GM19395 (cell line): ENCODE measurements around the gene CRYBA1.
"Not testable (repeated sequence)": the region's sequence is repeated elsewhere in the genome, so short reads cannot be mapped to it uniquely, and the experiment has no call there.

Source experiments
- ATAC-seq: cut with Tn5 transposase; IDR thresholded peaks from one replicate; pipeline ENCODE4 v1.9.1; 2021; ENCODE audit warnings: mild to moderate bottlenecking, moderate library complexity; ENCODE audit not compliant: unreplicated experiment

The CRYBA1 gene

DNA sequence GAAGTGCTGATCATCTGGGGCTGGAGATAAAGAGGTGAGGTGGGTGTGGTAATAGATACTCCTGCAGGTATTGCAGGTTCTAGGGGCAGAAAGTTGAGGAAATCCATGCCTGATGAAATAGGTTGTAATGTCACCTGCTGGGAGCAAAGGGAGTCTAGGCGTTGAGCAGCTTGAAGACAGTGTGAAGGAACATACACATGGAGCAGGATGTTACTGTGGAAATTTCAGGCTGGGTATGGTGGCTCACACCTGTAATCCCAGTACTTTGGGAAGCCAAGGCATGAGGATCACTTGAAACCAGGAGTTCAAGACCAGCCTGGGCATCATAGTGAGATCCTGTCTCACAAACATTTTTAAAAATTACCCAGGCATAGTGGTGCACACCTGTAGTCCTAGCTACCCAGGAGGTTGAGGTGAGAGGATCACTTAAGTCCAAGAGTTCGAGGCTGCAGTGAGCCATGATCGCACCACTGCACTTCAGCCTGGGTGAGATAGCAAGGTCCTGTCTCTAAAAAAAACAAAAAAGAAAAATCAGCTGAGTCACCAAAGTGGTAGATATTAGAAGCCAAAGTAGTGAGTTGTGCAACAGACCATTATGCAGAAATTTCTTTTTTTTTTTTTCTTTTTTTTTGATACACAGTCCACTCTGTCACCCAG lies 9.1 kb upstream of the CRYBA1 start:
- ATAC-seq, result no peak

DNA sequence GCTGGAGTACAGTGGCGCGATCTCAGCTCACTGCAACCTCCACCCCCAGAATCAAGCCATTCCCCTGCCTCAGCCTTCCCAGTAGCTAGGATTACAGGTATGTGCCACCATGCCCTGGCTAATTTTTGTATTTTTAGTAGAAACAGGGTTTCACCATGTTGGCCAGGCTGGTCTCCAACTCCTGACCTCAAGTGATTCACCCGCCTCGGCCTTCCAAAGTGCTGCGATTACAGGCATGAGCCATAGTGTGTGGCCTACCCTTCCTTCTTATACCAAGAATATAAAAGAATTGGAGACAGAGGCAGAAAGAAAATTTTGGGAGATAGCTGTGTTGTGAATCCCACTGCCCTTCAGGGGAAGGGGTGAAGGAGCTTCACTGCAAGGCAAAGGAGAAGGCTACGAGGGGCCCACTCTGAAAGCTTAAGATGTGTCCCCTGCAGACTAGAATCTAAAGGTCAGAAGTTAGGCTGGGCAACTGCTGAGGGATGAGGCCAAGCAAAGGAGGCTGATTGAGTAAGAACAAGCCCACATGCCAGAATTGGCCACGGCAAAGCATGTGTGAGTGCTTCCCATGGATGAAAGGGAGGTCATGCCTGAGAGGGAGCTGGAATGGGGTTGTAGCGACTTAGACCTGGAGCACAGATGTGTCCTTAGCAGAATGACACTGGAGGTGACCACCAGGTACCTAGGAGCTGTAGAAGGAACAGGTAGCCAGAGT lies 8.4 kb upstream of the CRYBA1 start:
- ATAC-seq, result no peak

DNA sequence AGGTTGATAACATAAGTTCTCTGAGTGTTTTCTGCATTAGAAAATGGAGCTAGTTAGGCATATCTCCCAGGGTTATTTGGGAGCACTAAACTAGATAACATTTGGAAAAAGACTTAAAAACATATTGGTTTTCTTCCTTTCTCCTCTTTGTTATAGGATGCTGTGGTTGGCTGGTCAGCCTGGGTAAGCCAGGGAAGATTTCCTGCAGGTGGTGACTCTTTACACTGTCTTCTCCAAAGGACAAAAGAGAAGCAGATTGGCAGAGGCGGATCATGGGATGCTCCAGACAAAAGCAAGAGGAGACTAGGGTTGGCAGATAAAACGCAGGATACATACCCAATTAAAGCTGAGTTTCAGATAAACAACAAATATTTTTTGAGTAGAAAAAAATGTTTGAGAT lies 6.2 kb upstream of the CRYBA1 start:
- ATAC-seq, result no peak

GRCh38 chr17:29240968-29241963 lies 5.4 kb upstream of the CRYBA1 start:
- ATAC-seq, result no peak

- no peak for ATAC-seq
These were observed 4.6 kb upstream of the CRYBA1 start for GRCh38 chr17:29242051-29242450.

DNA sequence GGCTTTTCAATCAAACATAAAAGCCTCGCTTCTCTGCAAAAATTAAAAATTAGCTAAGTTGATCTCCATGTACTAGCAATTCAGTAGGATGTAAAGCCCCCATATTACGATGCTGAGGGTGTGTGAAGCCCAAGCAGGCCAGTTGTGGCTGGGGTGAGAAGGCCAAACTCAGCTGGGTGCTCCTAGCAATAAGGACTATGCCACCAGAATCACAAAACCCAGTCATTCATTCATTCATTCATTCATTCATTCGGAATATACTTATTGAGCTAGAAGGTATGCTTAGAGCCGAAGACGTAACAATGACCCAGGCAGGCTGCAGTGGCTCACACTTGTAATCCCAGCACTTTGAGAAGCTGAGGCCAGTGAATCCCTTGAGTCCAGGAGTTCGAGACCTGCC lies 3.9 kb upstream of the CRYBA1 start:
- no peak for ATAC-seq

DNA sequence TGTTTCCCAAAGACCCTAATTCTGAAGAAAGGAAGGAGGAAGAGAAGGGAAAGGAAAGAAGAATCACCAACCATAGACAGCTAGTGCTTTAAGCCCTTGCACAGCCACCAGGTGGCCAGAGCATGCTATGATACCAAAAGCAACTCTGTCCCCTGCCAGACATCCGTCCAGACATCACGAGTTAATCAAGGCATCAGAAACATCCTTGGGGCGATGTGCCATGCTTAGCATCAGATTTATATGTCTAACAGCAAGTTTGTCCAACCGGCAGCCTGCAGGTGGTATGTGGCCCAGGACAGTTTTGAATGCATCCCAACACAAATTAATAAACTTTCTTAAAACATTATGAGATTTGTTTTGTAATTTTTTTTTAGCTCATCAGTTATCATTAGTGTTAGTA lies 2.9 kb upstream of the CRYBA1 start:
- no peak for ATAC-seq

DNA sequence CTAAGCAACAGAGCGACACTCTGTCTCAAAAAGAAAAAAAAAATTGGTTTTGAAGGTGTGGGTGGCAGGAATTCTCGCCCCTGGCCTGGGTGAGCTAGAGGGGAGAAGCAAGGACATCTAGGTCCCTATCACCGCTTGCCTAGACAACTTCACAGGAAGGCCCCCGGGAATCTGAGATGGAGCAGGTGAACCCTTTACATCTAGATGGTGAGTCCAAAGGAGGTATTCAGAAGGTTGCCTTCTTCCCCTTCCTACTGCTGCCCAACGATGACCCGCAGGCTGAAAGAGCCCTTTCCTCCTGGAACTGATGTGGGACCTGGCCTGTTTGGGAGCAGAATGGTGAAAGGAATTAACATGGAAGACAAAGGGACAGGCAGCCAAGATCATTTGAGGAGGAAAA lies 1.3 kb upstream of the CRYBA1 start:
- no peak for ATAC-seq

GRCh38 chr17:29247219-29247618 lies 560 bp downstream of the CRYBA1 start:
- ATAC-seq, result no peak

DNA sequence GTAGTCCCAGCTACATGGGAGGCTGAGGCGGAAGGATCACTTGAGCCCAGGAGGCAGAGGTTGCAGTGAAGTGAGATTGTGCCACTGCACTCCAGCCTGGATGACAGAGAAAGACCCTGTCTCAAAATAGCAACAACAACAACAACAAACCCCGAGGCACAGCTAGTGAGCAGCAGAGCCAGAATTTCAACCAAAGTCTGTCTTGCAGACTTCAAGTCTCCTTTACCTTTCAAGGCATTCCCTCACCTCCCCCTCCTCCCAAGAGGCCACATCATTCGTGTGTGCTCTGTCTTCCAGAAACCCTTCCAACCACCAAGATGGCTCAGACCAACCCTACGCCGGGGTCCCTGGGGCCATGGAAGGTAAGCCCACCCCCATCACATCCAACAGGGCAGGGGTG lies 2.2 kb downstream of the CRYBA1 start:
- no peak for ATAC-seq

DNA sequence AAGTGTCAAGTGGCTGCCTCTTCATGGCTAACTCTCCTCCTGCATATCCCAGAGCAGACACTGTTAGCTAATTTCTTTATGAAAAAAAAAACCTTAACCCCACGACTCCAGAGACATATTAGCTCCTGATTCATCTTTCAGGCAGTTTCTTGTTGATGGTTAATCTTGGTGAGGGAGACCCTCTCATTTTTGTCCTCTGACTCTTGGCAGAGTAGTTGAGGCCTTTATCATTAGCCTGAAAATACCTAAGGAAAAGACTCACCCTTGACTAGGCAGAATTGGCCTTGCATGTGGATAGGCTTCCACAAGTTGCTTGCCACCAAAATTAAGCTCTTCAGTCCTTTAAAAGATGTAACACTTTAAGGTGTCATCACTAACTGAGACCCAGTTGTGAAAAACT lies 4.0 kb downstream of the CRYBA1 start:
- no peak for ATAC-seq

DNA sequence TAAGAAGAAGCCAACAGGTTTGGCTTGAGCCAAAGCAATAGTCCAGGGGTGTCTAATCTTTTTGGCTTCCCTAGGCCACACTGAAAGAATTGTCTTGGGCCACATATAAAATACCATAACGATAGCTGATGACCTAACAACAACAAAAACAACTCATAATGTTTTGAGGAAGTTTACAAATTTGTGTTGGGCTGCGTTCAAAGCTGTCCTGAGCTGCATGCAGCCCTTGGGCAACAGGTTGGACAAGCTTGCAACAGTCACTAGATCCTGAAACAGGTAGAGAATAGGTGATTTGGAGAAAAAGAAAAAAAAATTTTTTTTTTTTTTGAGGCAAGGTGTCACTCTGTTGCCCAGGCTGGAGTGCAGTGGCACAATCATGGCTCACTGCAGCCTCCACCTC lies 4.5 kb downstream of the CRYBA1 start:
- no peak for ATAC-seq

- no peak for ATAC-seq
These were observed 5.6 kb downstream of the CRYBA1 start for GRCh38 chr17:29252101-29252791.

DNA sequence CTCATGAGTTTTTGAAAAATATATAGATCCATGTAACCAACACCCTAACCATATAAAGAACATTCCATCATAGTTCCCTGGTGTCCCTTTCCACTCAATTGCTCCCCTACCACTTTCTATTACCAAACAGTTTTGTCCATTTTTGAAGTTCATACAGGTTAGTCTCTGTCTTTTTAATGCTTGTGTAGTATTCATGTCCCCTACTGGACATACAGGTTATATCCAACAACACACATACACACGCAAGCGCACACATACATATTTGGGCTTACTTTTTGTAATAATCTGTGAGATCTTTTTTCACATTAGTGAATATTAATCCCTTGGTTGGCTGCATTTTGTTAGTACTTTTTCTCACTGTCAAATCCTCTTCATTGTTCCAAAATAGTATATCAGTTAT lies 6.4 kb downstream of the CRYBA1 start:
- no peak for ATAC-seq

- ATAC-seq, result no peak
These were observed 9.4 kb downstream of the CRYBA1 start for GRCh38 chr17:29255926-29256522.

GRCh38 chr17:29256735-29257466 lies 10.2 kb downstream of the CRYBA1 start:
- ATAC-seq, result no peak

DNA sequence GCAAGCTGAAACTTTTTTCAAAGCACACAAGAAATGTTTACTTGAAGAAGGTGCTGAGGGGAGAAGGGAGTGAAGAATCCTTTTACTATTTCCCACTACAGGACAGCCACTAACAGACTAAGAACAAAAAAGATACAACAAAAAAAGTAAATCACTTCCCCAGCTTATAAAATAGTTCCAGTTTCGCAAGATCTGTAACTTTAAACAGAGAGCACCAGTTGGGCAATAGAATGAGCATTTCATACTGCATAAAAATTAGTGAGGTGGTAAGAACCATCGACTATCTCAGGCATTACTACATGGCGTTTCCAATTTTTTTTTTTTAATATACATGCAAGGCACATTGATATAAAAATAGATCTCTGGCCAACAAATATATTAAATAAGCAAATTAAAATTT lies 11.1 kb downstream of the CRYBA1 start:
- no peak for ATAC-seq

GRCh38 chr17:29263916-29264315 lies 17.3 kb downstream of the CRYBA1 start:
- no peak for ATAC-seq

- not testable (repeated sequence) for ATAC-seq
These were observed 25.3 kb downstream of the CRYBA1 start for GRCh38 chr17:29271980-29272379.

GRCh38 chr17:29273924-29274323 lies 27.3 kb downstream of the CRYBA1 start:
- no peak for ATAC-seq
